ENCODE data around the gene TSPAN9.

DNA sequence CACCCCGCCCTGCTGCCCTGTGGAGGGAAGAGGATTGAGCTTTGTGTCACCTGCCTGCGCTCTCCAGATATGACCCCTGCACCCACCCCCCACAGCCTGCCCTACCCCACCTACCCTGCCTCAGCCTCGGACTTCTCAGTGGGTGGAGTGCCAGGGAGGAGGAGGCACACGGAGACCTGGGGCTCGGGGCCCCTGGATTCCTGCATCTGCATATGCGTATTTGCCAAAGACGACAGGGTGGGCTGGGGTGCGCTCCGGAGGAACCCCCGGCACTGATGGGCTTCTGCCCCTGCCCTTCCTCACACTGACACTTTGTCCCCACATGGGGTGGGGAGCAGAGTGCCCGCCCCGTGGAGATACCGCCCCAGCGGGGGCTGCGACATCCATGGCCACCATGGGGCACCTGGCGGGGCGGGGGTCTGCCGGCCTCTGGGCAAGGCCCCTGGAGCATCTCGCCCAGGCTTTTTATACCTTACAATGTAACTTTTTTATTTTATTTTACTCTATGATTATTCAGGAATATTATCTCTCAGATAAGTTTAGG lies 206.0 kb downstream of the TSPAN9 start:
- TF ChIP-seq POLR2A (IDR thresholded peaks at IDR 0.05), result no peak
- TF ChIP-seq, protein P1, sequence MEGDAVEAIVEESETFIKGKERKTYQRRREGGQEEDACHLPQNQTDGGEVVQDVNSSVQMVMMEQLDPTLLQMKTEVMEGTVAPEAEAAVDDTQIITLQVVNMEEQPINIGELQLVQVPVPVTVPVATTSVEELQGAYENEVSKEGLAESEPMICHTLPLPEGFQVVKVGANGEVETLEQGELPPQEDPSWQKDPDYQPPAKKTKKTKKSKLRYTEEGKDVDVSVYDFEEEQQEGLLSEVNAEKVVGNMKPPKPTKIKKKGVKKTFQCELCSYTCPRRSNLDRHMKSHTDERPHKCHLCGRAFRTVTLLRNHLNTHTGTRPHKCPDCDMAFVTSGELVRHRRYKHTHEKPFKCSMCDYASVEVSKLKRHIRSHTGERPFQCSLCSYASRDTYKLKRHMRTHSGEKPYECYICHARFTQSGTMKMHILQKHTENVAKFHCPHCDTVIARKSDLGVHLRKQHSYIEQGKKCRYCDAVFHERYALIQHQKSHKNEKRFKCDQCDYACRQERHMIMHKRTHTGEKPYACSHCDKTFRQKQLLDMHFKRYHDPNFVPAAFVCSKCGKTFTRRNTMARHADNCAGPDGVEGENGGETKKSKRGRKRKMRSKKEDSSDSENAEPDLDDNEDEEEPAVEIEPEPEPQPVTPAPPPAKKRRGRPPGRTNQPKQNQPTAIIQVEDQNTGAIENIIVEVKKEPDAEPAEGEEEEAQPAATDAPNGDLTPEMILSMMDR (IDR thresholded peaks at IDR 0.05), result no peak

Measured in testis (tissue), 2 donors.